ENCODE measurements around the gene SHPK.

DNA sequence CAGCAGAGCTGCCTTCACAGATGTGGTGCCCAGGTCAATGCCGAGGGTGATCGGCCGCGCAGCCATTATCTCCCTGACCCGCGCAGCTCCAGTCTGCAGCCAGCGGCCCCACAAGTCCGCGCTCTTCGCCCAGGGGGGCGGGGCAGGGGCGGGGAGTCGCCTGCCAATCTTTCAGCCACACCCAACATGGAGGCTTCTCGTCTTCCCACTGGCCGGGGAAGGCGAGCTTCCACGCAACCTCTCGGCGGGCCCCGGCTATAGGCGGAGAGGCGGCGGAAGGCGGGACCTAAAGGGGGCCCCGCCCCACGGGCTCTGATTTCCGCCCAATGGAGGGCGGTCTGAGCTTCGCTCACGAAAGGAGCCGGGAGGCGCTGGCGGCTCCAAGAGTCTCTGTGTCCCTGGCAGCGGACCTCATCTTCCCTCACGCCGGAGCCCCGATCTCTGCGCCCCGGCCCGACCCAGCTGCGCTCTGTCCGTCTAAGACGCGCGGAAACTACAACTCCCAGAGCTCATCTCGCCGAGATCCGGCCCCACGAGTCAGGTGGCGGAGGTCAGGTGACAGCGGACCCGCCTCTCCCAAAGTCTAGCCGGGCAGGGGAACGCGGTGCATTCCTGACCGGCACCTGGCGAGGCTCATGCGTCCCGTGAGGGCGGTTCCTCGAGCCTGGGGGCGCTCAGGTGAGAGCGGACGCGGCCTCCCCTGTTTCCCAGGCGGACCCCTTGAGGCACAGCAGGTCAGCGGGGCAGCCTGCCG is at the start of gene SHPK, which contains the start of gene CTNS:
- TF ChIP-seq, protein P1, sequence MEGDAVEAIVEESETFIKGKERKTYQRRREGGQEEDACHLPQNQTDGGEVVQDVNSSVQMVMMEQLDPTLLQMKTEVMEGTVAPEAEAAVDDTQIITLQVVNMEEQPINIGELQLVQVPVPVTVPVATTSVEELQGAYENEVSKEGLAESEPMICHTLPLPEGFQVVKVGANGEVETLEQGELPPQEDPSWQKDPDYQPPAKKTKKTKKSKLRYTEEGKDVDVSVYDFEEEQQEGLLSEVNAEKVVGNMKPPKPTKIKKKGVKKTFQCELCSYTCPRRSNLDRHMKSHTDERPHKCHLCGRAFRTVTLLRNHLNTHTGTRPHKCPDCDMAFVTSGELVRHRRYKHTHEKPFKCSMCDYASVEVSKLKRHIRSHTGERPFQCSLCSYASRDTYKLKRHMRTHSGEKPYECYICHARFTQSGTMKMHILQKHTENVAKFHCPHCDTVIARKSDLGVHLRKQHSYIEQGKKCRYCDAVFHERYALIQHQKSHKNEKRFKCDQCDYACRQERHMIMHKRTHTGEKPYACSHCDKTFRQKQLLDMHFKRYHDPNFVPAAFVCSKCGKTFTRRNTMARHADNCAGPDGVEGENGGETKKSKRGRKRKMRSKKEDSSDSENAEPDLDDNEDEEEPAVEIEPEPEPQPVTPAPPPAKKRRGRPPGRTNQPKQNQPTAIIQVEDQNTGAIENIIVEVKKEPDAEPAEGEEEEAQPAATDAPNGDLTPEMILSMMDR (IDR thresholded peaks at IDR 0.05; ENCODE audit: low read length), result no peak
- no peak for TF ChIP-seq EZH2 (optimal IDR thresholded peaks at IDR 0.05; ENCODE audit: low read depth, low read length)

All from MM.1S (cell line).